Measurements from ENCODE around the gene NECAB2. TPM values are rescaled to one million over a fixed set of nuclear protein-coding genes. Genes with fewer than 3 reads are reported as not detected.

Gene NECAB2
- total and polyA plus RNA-seq, 4 donors, result 0.10 to 0.57 (median 0.39) TPM

- H3K27ac ChIP-seq (ENCODE audit: low read depth in 1 of 2, low read length in 1 of 2), result no peak overlapping the region
- no peaks in the 10 kb centered on the region for H3K4me1 ChIP-seq (ENCODE audit: control insufficient read depth in 5 of 5, insufficient read depth in 5 of 5, low read length in 5 of 5)
- no peaks in the 10 kb centered on the region for H3K36me3 ChIP-seq (ENCODE audit: control insufficient read depth in 4 of 4, insufficient read depth in 4 of 4, low read length in 4 of 4)
- 89% methylated on average over 6 of the region's 6 CpGs for WGBS, 2 donors
- H3K4me3 ChIP-seq, result no peak overlapping the region
- no peak for TF ChIP-seq CTCF (IDR thresholded peaks at IDR 0.05; ENCODE audit: control extremely low read depth, extremely low read depth)
- no peaks in the 10 kb centered on the region for H3K27me3 ChIP-seq (ENCODE audit: control insufficient read depth in 3 of 3, insufficient read depth in 3 of 3, low read length in 2 of 3)
- no peak overlapping the region for H3K9ac ChIP-seq (ENCODE audit: insufficient read depth in 1 of 2, low read length in 2 of 2)
- ATAC-seq (ENCODE audit: insufficient read depth, low FRiP score), result no peak
- H3K9me3 ChIP-seq (ENCODE audit: control insufficient read depth in 4 of 4, insufficient read depth in 3 of 4, low read length in 3 of 4), result peaks cover 0 to 6% (median 0%) of the 10 kb centered on the region in 4 donors
- no peak for DNase-seq
Measured at GRCh38 chr16:84009282-84009681, 41.2 kb downstream of the NECAB2 start.

DNA sequence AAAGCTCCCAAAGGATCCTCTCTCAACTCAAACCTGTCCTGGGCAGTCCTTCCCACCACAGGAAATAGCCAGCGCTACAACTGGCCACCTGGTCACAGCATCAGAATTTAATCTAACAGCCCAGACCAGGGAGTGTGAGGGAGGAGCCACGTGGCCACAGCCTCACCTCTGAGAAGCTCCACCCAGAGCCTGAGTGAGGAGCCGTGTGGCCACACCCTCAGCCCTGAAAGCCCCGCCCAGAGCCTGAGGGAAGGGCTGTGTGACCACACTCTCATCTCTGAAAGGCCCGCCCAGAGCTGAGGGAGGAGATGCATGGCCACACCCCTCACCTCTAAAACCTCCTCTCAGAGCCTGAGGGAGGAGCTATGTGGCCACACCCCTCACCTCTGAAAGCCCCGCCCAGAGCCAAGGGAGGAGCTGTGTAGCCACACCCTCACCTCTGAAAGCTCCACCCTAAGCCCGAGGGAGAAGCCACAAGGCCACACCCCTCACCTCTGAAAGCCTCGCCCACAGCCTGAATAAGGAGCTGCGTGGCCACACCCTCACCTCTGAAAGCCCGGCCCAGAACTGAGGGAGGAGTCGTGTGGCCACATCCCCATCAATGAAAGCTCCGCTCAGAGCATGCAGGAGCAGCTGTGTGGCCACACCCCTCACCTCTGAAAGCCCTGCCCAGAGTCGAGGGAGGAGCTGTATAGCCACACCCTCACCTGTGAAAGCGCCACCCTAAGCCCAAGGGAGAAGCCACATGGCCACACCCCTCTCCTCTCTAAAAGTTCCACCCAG lies 45.9 kb downstream of the NECAB2 start:
- no peak for TF ChIP-seq CTCF (IDR thresholded peaks at IDR 0.05; ENCODE audit: control extremely low read depth, extremely low read depth)
- Histone ChIP-seq H3K27ac (ENCODE audit: low read depth in 1 of 2, low read length in 1 of 2) (no peak overlapping the region), H3K4me3 (no peak overlapping the region), H3K27me3 (ENCODE audit: control insufficient read depth in 3 of 3, insufficient read depth in 3 of 3, low read length in 2 of 3) (no peaks in the 10 kb centered on the region), H3K4me1 (ENCODE audit: control insufficient read depth in 5 of 5, insufficient read depth in 5 of 5, low read length in 5 of 5) (no peaks in the 10 kb centered on the region), H3K9ac (ENCODE audit: insufficient read depth in 1 of 2, low read length in 2 of 2) (no peak overlapping the region), H3K36me3 (ENCODE audit: control insufficient read depth in 4 of 4, insufficient read depth in 4 of 4, low read length in 4 of 4) (no peaks in the 10 kb centered on the region), H3K9me3 (ENCODE audit: control insufficient read depth in 4 of 4, insufficient read depth in 3 of 4, low read length in 3 of 4) (peaks cover 0 to 3% (median 1%) of the 10 kb centered on the region in 4 donors)
- DNase-seq (peak; percentile 36 to 72 (median 49)), ATAC-seq (ENCODE audit: insufficient read depth, low FRiP score) (peak; percentile 88)
- 11 to 15% methylated on average over 13 to 14 of the region's 14 CpGs for WGBS, 2 donors

- no peaks in the 10 kb centered on the region for H3K4me1 ChIP-seq (ENCODE audit: control insufficient read depth in 5 of 5, insufficient read depth in 5 of 5, low read length in 5 of 5)
- no peak for DNase-seq
- H3K9me3 ChIP-seq (ENCODE audit: control insufficient read depth in 4 of 4, insufficient read depth in 3 of 4, low read length in 3 of 4), result peaks cover 0 to 4% (median 0%) of the 10 kb centered on the region in 4 donors
- H3K36me3 ChIP-seq (ENCODE audit: control insufficient read depth in 4 of 4, insufficient read depth in 4 of 4, low read length in 4 of 4), result no peaks in the 10 kb centered on the region
- WGBS, 2 donors, result 69 to 74% methylated on average over 14 of the region's 14 CpGs
- H3K9ac ChIP-seq (ENCODE audit: insufficient read depth in 1 of 2, low read length in 2 of 2), result no peak overlapping the region
- TF ChIP-seq CTCF (IDR thresholded peaks at IDR 0.05; ENCODE audit: control extremely low read depth, extremely low read depth), result no peak
- H3K27ac ChIP-seq (ENCODE audit: low read depth in 1 of 2, low read length in 1 of 2), result no peak overlapping the region
- no peaks in the 10 kb centered on the region for H3K27me3 ChIP-seq (ENCODE audit: control insufficient read depth in 3 of 3, insufficient read depth in 3 of 3, low read length in 2 of 3)
- no peak overlapping the region for H3K4me3 ChIP-seq
- ATAC-seq (ENCODE audit: insufficient read depth, low FRiP score), result no peak
Measured at GRCh38 chr16:84014570-84015327, 46.7 kb downstream of the NECAB2 start.

Data from lung (tissue), 12 donors.